Subcutaneous adipose tissue (tissue), 4 donors: ENCODE data around the gene PPME1. TPM values are rescaled to one million over a fixed set of nuclear protein-coding genes. Genes with fewer than 3 reads are reported as not detected.

Source experiments
- total RNA-seq, 4 donors: library from RNA; depleted of rRNA; stranded (reverse); fragments of >200 nt; gene quantifications; one replicate each; pipeline ENCODE4 v1.1.0, GENCODE V29; 2016
- TF ChIP-seq, protein P1 (sequence below): fragments of 450-650 bp; IDR thresholded peaks from one replicate; pipeline ENCODE4 v1.5.1; 2016; ENCODE audit warnings: low read depth, mild to moderate bottlenecking, control low read depth, antibody characterized with exemption, moderate library complexity

Gene PPME1
- 10 to 100 TPM; 15.0 to 26.3 (median 19.6) TPM for total RNA-seq

DNA sequence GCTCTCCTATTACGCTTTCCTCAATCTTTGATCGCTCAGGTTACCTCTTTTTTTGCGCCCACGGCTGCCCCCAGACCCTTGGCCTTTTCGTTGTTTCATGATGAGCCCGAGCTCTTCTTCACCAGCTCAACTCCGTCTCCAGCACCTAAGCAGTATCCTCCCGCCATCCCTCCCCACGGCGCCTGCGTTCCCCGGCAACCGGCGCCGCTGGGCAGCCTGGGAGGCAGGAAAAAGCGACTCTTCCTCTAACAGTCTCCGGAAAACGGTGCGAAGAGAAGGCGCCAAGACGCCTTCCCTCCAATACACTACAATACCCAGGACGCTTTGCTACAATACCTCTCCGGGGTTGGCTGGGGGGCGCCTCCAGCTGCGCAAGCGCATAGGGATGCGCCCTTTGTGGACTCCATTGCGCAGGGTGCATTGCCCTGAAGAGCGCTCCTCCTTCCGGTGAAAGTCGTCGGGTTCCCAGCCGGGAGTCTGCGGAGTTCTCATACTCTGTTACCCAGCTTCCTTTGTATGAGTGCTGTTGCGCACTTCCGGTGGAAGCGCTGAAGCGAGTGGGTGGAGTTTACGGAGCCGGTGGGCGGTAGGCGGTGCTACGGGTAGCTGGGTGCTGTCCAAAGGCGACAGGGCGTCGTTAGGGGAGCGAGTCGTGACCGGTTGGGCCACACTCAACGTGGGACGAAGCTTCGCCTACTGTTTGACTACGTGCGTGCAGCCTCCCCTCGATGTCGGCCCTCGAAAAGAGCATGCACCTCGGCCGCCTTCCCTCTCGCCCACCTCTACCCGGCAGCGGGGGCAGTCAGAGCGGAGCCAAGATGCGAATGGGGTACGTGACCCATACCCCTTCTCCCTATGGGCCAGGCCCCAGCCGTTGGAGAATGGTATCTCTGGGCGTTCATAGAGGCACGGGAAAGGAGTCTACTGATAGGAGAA is at the start of gene PPME1, which contains the start of gene C2CD3:
TSS of gene PPME1 (plus strand) at position 596 of the 936 bp plus-strand sequence. CDS start at position 729, 133 bp downstream.
TSS of gene C2CD3 (minus strand) at position 309 of the 936 bp plus-strand sequence. CDS start at position 99, 210 bp downstream.
- TF ChIP-seq, protein P1, sequence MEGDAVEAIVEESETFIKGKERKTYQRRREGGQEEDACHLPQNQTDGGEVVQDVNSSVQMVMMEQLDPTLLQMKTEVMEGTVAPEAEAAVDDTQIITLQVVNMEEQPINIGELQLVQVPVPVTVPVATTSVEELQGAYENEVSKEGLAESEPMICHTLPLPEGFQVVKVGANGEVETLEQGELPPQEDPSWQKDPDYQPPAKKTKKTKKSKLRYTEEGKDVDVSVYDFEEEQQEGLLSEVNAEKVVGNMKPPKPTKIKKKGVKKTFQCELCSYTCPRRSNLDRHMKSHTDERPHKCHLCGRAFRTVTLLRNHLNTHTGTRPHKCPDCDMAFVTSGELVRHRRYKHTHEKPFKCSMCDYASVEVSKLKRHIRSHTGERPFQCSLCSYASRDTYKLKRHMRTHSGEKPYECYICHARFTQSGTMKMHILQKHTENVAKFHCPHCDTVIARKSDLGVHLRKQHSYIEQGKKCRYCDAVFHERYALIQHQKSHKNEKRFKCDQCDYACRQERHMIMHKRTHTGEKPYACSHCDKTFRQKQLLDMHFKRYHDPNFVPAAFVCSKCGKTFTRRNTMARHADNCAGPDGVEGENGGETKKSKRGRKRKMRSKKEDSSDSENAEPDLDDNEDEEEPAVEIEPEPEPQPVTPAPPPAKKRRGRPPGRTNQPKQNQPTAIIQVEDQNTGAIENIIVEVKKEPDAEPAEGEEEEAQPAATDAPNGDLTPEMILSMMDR: no peak

DNA sequence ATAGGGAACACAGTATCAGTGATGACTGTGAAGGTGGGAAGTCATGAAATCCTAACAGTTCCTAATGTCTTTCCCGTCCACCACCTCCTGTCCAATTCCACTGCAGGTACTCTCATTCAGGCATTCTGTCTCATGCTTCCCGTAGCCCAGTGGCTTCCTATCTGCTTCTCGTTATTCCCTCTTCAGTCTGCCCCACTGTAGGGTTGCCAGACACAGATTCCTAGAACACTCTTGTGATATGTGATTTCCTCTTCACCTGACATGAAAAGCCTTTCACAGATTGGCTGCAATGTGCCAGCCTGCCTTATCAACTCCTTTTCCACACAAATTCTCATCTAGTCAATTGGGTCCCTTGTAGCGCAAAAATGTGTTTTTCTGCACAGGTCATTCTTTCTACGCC is 49.3 kb upstream of the PPME1 start:
- TF ChIP-seq, protein P1: no peak

GRCh38 chr11:74123008-74123448 is 48.1 kb upstream of the PPME1 start:
- TF ChIP-seq, protein P1: no peak

DNA sequence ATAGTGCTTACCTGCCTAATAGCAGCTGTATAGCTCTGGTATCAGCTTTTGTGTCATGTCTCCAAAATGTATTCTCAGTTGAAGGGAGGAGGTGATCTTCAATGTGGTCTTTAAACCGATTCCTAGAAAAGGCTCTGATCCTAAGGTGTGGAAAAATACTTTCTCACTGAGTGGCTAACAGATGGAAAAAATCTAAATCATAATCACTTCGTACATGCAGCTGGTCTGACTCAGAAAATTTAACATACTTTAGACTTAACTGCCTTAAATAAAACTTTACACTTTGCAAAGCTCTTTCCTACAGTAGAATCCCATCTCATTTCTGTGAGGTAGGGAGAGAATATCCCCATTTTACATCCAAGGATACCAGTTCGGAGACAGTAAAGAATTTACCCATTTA is 38.3 kb upstream of the PPME1 start:
- TF ChIP-seq, protein P1: no peak

- TF ChIP-seq, protein P1: no peak
Observed at GRCh38 chr11:74133436-74133835, 37.7 kb upstream of the PPME1 start.

DNA sequence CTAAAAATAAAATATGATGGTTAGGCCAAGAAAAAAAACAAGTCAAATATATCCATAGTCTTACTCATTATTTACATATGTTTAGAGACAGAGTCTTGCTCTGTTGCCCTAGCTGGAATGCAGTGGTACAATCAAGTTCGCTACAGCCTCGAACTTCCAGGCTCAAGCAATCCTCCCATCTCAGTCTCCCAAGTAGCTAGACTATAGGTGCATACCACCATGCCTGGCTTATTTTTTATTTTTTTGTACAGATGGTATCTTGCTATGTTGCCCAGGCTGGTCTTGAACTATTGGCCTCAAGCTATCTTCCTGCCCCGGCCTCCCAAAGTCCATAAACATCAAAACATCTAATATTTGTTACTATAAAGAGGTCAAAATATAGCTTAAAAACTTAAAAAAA is 36.4 kb upstream of the PPME1 start:
- TF ChIP-seq, protein P1: no peak

DNA sequence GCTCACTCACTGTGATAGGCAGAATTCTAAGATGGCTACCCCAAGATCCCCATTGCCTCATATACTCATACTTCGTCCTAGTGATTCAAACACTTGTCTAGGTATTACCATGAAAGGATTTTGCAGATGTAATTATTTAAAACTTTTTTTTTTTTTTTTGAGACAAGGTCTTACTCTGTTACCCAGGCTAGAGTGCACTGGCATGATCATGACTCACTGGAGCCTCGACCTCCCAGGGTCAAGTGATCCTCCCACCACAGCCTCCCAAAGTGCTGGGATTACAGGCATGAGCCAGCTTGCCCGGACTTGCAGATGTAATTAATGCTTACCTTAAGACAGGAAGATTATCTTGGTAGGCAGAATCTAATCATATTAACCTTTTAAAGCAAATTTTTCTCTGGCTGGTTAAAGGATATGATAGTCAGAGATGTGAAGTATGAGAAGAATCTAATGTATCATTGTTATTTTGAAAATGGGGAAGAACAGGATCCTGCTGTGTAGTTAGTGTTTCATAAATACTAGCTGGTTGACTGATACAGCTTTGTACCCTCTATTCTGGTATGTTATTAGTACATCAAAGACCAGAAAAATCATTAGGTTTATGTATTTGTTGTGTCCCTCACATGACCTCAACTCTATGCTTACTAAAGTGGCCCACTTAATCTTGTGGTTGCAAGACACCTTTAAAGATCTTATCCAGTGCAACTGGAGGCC is 35.8 kb upstream of the PPME1 start:
- TF ChIP-seq, protein P1: no peak
